Measurements from ENCODE around the gene DPP6. TPM values are rescaled to one million over a fixed set of nuclear protein-coding genes. Genes with fewer than 3 reads are reported as not detected.

DPP6 gene
- total RNA-seq, 1 experiment from 2014 or later = not detected

- intact Hi-C loops (cut with micrococcal nuclease; ENCODE audit: unreplicated experiment) (no loop called here), in situ Hi-C loops (cut with HindIII; ENCODE audit: low pct_unique_long_range_greater_than_20kb, low sequenced_read_pairs) (no loop called here)
- CTCF ChIA-PET = no interaction called here
These were observed 522.0 kb downstream of the DPP6 start for GRCh38 chr7:154574235-154574634.

DNA sequence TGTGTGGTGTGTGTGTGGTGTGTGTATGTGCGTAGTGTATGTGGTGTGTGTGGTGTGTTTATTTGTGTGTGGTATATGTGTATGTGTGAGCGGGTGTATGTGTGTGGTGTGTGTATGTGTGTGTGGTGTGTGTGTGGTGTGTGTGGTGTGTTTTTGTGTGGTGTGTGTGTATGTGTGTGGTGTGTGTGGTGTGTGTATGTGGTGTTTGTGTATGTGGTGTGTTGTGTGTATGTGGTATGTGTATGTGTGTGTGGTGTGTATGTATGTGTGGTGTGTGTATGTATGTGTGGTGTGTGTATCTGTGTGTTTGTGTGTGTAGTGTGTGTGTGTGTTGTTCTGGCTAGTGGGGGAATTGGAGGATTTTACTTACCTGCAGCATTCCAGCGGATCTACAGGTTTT lies 523.3 kb downstream of the DPP6 start:
- Histone ChIP-seq H3K4me1 (ENCODE audit: control insufficient read depth, insufficient read depth, low read length) (no peaks in the 10 kb centered on the region), H3K27me3 (ENCODE audit: control insufficient read depth, insufficient read depth, low read length) (no peaks in the 10 kb centered on the region), H3K4me3 (ENCODE audit: low read depth in 2 of 2, low read length in 2 of 2) (no peak overlapping the region), H3K27ac (ENCODE audit: low read length) (no peak overlapping the region), H3K36me3 (ENCODE audit: control insufficient read depth, insufficient read depth, low read length) (no peaks in the 10 kb centered on the region), H3K9me3 (ENCODE audit: control insufficient read depth, insufficient read depth, low read depth, low read length) (no peaks in the 10 kb centered on the region)
- DNase-seq (ENCODE audit: low read depth, low spot score) (no peak), ATAC-seq (no peak)
- intact Hi-C loops (cut with micrococcal nuclease; ENCODE audit: unreplicated experiment) = no loop called here
- BruUV-seq (replicated peaks) = no TSS peak
- CTCF ChIA-PET = no interaction called here
- POLR2A ChIA-PET = no interaction called here
- in situ Hi-C loops (cut with HindIII; ENCODE audit: low pct_unique_long_range_greater_than_20kb, low sequenced_read_pairs) = no loop called here
- TF ChIP-seq, protein P1, sequence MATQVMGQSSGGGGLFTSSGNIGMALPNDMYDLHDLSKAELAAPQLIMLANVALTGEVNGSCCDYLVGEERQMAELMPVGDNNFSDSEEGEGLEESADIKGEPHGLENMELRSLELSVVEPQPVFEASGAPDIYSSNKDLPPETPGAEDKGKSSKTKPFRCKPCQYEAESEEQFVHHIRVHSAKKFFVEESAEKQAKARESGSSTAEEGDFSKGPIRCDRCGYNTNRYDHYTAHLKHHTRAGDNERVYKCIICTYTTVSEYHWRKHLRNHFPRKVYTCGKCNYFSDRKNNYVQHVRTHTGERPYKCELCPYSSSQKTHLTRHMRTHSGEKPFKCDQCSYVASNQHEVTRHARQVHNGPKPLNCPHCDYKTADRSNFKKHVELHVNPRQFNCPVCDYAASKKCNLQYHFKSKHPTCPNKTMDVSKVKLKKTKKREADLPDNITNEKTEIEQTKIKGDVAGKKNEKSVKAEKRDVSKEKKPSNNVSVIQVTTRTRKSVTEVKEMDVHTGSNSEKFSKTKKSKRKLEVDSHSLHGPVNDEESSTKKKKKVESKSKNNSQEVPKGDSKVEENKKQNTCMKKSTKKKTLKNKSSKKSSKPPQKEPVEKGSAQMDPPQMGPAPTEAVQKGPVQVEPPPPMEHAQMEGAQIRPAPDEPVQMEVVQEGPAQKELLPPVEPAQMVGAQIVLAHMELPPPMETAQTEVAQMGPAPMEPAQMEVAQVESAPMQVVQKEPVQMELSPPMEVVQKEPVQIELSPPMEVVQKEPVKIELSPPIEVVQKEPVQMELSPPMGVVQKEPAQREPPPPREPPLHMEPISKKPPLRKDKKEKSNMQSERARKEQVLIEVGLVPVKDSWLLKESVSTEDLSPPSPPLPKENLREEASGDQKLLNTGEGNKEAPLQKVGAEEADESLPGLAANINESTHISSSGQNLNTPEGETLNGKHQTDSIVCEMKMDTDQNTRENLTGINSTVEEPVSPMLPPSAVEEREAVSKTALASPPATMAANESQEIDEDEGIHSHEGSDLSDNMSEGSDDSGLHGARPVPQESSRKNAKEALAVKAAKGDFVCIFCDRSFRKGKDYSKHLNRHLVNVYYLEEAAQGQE (IDR thresholded peaks at IDR 0.05; ENCODE audit: insufficient read depth in 1 of 2, low read depth in 2 of 2, low read length in 1 of 2) = no peak
- TF ChIP-seq SIN3A (IDR thresholded peaks at IDR 0.05; ENCODE audit: borderline replicate concordance, insufficient read depth, low read depth, low read length) = no peak
- TF ChIP-seq TCF7L2 (IDR thresholded peaks at IDR 0.05; ENCODE audit: low read depth, low read length) = no peak
- no peak for TF ChIP-seq POLR2AphosphoS5 (IDR thresholded peaks at IDR 0.05; ENCODE audit: low read depth, low read length)
- no peak for TF ChIP-seq CTCF (IDR thresholded peaks at IDR 0.05)

More at GRCh38 chr7:154574235-154574634, 522.0 kb downstream of the DPP6 start:
- H3K4me3 ChIP-seq (ENCODE audit: low read depth in 2 of 2, low read length in 2 of 2) = no peak overlapping the region
- no peaks in the 10 kb centered on the region for H3K36me3 ChIP-seq (ENCODE audit: control insufficient read depth, insufficient read depth, low read length)
- H3K4me1 ChIP-seq (ENCODE audit: control insufficient read depth, insufficient read depth, low read length) = no peaks in the 10 kb centered on the region
- DNase-seq (ENCODE audit: low read depth, low spot score) (no peak), ATAC-seq (no peak)
- H3K27me3 ChIP-seq (ENCODE audit: control insufficient read depth, insufficient read depth, low read length) = no peaks in the 10 kb centered on the region
- BruUV-seq (replicated peaks) = no TSS peak
- H3K9me3 ChIP-seq (ENCODE audit: control insufficient read depth, insufficient read depth, low read depth, low read length) = no peaks in the 10 kb centered on the region
- H3K27ac ChIP-seq (ENCODE audit: low read length) = no peak overlapping the region
- POLR2A ChIA-PET = no interaction called here
- TF ChIP-seq, protein P1 (IDR thresholded peaks at IDR 0.05; ENCODE audit: insufficient read depth in 1 of 2, low read depth in 2 of 2, low read length in 1 of 2) = no peak
- no peak for TF ChIP-seq TCF7L2 (IDR thresholded peaks at IDR 0.05; ENCODE audit: low read depth, low read length)
- TF ChIP-seq CTCF (IDR thresholded peaks at IDR 0.05) = no peak
- no peak for TF ChIP-seq SIN3A (IDR thresholded peaks at IDR 0.05; ENCODE audit: borderline replicate concordance, insufficient read depth, low read depth, low read length)
- no peak for TF ChIP-seq POLR2AphosphoS5 (IDR thresholded peaks at IDR 0.05; ENCODE audit: low read depth, low read length)

Measured in Panc1 (cell line).